C4-2B (cell line): ENCODE results near the gene MAP4.

ENCODE experiments used
- ZFX ChIP-seq: fragments of 450-650 bp; IDR thresholded peaks from 2 replicates; pipeline ENCODE4 v1.6.1; 2017
- TF ChIP-seq, protein P1 (sequence below): fragments of 450-650 bp; conservative IDR thresholded peaks from 2 replicates; pipeline ENCODE4 v1.5.1; 2017; ENCODE audit warnings: mild to moderate bottlenecking

DNA sequence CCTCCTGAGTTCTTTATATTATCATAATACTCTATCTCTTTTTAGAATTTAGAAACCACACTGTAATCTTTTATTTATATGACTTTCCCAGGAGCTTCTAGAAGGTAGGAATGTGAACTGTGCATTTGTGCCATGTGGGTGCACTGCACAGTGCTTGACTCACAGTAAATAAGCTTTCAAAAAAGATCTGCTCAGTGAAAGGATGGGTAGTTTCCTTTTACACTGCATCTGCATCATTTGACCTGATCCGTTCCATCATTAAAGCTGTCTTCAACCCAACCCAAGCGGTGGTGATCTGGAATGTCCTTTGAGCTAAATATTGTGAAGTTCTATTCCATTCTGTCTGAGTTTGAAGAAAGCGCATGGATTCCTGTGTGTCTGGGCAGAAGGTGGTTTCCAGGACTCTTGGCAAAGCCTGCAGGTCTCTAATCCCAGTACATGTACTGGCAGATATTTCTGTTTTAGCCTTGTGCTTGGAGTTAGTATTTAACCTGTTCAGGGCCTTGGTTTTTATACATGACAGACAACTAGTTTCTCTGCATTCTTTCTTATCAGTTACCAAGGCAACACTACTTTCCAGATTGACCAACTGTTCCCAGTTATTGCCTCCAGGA is 116.6 kb downstream of the MAP4 start:
- TF ChIP-seq, protein P1, sequence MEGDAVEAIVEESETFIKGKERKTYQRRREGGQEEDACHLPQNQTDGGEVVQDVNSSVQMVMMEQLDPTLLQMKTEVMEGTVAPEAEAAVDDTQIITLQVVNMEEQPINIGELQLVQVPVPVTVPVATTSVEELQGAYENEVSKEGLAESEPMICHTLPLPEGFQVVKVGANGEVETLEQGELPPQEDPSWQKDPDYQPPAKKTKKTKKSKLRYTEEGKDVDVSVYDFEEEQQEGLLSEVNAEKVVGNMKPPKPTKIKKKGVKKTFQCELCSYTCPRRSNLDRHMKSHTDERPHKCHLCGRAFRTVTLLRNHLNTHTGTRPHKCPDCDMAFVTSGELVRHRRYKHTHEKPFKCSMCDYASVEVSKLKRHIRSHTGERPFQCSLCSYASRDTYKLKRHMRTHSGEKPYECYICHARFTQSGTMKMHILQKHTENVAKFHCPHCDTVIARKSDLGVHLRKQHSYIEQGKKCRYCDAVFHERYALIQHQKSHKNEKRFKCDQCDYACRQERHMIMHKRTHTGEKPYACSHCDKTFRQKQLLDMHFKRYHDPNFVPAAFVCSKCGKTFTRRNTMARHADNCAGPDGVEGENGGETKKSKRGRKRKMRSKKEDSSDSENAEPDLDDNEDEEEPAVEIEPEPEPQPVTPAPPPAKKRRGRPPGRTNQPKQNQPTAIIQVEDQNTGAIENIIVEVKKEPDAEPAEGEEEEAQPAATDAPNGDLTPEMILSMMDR, result no peak
- TF ChIP-seq ZFX, result no peak
